AG04450 (cell line): Measurements from ENCODE around the gene CMSS1. TPM values are rescaled to one million over a fixed set of nuclear protein-coding genes. Genes with fewer than 3 reads are reported as not detected.
A peak's percentile ranks its signal among the peaks of the same experiment; 100 is the strongest.

Experiments
- CTCF ChIA-PET: fragments of 300-600, 350-600 bp; formaldehyde crosslinking; extraction: SDS; loops from one replicate; lab custom pipeline; 2022; ENCODE audit warnings: antibody characterized with exemption, inconsistent platforms; lab: Charles Lee
- POLR2A ChIA-PET: fragments of 350-600 bp; formaldehyde crosslinking; extraction: SDS; loops from one replicate; lab custom pipeline; 2021; ENCODE audit warnings: antibody characterized with exemption, inconsistent platforms; lab: Yijun Ruan, JAX
- DNase-seq: peaks from one replicate; pipeline ENCODE4 v3.0.0-alpha.2; 2011; ENCODE audit warnings: low read depth, low spot score
- H3K27ac ChIP-seq: one replicate; pipeline ENCODE4 v1.5.1; 2012; ENCODE audit warnings: low read depth, low read length, control low read depth
- H3K27me3 ChIP-seq: one replicate; pipeline ENCODE4 v1.6.0; 2012; ENCODE audit warnings: low read length; ENCODE audit not compliant: control insufficient read depth, insufficient read depth
- H3K4me3 ChIP-seq: 2 replicates; pipeline ENCODE4 v1.5.1; 2011; ENCODE audit warnings: mild to moderate bottlenecking, low read depth, low read length, control low read depth
- H3K9me3 ChIP-seq: 2 replicates; pipeline ENCODE4 v1.5.1; 2012; ENCODE audit warnings: low read length; ENCODE audit not compliant: control insufficient read depth, insufficient read depth
- polyA plus RNA-seq: library from polyadenylated mRNA; depleted of rRNA; stranded (reverse); fragments of >200 nt; gene quantifications from 2 replicates; pipeline ENCODE4 v1.2.3, GENCODE V29; 2011
- TF ChIP-seq, protein P1 (sequence below): IDR thresholded peaks from 2 replicates; pipeline ENCODE4 v1.5.1; 2011; ENCODE audit warnings: low read depth, low read length, control low read depth, inconsistent platforms

CMSS1 gene
- polyA plus RNA-seq, 1 experiment, result 15.7 TPM

GRCh38 chr3:100205171-100205570 is 387.5 kb downstream of the CMSS1 start:
- H3K9me3 ChIP-seq, result peaks cover 3% of the 10 kb centered on the region; the same call in 1 of the 2 replicates
- no peak overlapping the region for H3K27ac ChIP-seq
- POLR2A ChIA-PET, result no interaction called here
- H3K27me3 ChIP-seq, result no peaks in the 10 kb centered on the region
- DNase-seq, result no peak
- CTCF ChIA-PET, result interaction anchor here (1.2 kb wide), 1 partner anchor 362 kb away, joined by 3 read pairs; no protein-coding TSS in a partner anchor
- TF ChIP-seq, protein P1, sequence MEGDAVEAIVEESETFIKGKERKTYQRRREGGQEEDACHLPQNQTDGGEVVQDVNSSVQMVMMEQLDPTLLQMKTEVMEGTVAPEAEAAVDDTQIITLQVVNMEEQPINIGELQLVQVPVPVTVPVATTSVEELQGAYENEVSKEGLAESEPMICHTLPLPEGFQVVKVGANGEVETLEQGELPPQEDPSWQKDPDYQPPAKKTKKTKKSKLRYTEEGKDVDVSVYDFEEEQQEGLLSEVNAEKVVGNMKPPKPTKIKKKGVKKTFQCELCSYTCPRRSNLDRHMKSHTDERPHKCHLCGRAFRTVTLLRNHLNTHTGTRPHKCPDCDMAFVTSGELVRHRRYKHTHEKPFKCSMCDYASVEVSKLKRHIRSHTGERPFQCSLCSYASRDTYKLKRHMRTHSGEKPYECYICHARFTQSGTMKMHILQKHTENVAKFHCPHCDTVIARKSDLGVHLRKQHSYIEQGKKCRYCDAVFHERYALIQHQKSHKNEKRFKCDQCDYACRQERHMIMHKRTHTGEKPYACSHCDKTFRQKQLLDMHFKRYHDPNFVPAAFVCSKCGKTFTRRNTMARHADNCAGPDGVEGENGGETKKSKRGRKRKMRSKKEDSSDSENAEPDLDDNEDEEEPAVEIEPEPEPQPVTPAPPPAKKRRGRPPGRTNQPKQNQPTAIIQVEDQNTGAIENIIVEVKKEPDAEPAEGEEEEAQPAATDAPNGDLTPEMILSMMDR, result no peak
- H3K4me3 ChIP-seq, result no peak overlapping the region

DNA sequence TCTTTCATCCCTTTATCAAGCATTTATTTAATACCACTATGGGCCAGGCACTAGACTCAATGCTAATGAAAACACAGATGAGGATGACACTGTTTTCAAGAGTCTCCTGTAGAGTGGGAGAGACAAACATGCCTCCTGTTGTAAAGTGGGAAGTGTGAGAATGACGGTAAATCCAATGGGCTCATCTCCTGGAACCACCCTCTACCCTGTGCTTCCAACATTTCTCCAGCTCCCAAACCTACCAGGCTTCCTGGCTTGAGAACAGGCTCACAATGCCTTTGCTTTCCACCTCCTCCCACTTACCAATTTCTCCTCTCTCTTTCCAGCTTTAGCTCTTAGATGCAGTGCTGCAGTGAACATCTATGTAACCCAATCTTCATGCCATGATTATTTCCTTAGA is 389.0 kb downstream of the CMSS1 start:
- Histone ChIP-seq H3K27ac (no peak overlapping the region), H3K9me3 (peaks cover 3% of the 10 kb centered on the region; the same call in 1 of the 2 replicates), H3K4me3 (no peak overlapping the region), H3K27me3 (no peaks in the 10 kb centered on the region)
- CTCF ChIA-PET, result no interaction called here
- no peak for DNase-seq
- TF ChIP-seq, protein P1, result no peak
- POLR2A ChIA-PET, result no interaction called here

DNA sequence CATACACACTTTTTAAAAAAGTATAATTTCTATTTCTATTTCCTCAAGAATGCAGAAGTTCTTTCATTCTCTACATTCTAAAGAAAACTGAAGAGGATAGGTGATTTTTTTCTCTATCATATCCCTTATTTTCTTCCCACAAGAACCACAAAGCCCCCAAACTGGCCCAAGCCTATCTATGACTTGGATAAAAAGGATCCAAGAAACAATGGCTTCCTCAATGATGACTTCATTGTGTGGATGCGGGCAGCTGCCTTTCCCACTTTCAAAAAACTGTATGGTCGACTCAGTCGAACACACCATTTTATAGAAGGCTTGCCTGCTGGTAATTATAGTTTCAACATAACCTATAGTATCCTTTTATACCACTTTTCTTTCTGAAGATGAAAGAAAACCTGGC is 390.2 kb downstream of the CMSS1 start:
- H3K4me3 ChIP-seq, result no peak overlapping the region
- CTCF ChIA-PET, result interaction anchor here (1.0 to 1.5 kb wide), 2 partner anchors 46 to 365 kb away, joined by 3 to 5 read pairs; no protein-coding TSS in a partner anchor
- H3K9me3 ChIP-seq, result peaks cover 3% of the 10 kb centered on the region; the same call in 1 of the 2 replicates
- DNase-seq, result no peak
- no peaks in the 10 kb centered on the region for H3K27me3 ChIP-seq
- no peak overlapping the region for H3K27ac ChIP-seq
- TF ChIP-seq, protein P1, result no peak
- POLR2A ChIA-PET, result no interaction called here

DNA sequence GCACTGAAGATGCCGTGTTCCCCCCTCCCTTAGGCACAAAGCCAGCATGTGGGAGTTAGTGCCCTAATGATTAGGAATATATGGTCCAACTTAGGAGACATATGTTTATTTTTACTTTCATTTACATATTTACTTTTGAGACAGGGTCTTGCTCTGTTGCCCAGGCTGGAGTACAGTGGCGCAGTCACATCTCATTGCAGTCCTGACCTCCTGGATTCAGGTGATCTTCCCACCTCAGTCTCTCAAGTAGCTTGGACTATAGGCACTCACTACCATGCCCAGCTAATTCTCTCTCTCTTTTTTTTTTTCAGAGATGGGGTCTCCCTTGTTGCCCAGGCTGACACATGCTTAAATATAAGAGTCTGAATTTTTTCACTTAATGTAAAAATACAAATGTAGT is 391.5 kb downstream of the CMSS1 start:
- no peaks in the 10 kb centered on the region for H3K27me3 ChIP-seq
- CTCF ChIA-PET, result interaction anchor here (1.5 kb wide), 1 partner anchor 366 kb away, joined by 5 read pairs; no protein-coding TSS in a partner anchor
- TF ChIP-seq, protein P1, result no peak
- no peaks in the 10 kb centered on the region for H3K9me3 ChIP-seq
- POLR2A ChIA-PET, result interaction anchor here (0.7 kb wide), 1 partner anchor 167 kb away, joined by 3 read pairs; no protein-coding TSS in a partner anchor
- no peak overlapping the region for H3K4me3 ChIP-seq
- H3K27ac ChIP-seq, result no peak overlapping the region
- no peak for DNase-seq

GRCh38 chr3:100209948-100210771 is 392.5 kb downstream of the CMSS1 start:
- ChIA-PET POLR2A (interaction anchor here (1.3 kb wide), 1 partner anchor 106 kb away, joined by 3 read pairs; no protein-coding TSS in a partner anchor), CTCF (interaction anchor here (0.5 kb wide), 1 partner anchor 378 kb away, joined by 3 read pairs; no protein-coding TSS in a partner anchor)
- no peaks in the 10 kb centered on the region for H3K27me3 ChIP-seq
- no peaks in the 10 kb centered on the region for H3K9me3 ChIP-seq
- TF ChIP-seq, protein P1, result no peak
- H3K4me3 ChIP-seq, result no peak overlapping the region
- peak overlapping the region; percentile 84 for H3K27ac ChIP-seq
- DNase-seq, result no peak
